ENCODE results near the gene KATNIP.
A peak's percentile ranks its signal among the peaks of the same experiment; 100 is the strongest.

KATNIP gene

DNA sequence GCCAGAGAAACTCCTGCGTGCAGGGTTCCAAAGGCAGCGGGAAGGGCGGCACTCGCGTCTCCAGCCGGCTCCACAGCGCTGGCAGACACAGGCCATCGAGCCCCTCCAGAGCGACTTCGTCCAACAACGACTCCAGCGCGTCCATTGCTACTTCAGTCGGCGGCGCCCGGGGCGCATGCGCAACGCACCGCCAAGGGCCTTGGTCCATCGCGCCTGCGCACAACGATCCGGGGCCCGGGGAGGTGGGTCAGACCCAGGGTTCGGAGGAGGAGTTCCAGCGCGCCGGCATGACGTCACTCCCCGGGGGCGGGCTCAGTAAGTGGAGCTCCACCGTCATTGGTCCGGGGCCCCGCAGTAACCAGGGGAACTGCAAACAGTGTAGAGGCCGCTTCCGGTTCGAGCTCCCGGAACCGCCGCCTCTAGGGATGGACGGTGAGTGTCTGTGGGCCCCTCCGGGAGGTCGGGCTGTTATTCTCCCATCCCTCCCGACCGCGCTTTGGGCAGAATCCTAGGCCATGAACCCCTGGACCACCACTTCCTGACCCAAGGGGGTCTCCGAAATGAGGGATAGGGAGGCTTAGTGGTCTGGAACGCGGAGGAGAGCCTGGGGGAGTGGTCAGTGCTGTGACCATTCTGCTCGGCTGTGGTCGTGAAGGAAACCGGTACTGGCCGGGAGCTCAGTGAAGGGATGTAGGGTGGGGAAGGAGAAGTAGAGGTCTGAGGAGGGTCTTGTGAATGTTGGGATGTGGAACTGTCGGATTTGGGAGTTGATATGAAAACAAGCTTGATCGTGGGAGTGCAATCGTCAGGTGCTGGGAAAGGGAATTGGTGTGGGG lies at the start of gene KATNIP, which contains the start of gene GTF3C1:
Gene KATNIP (plus strand): TSS at position 399 of the 836 bp plus-strand sequence. CDS start 27 bp downstream, at position 426.
Gene GTF3C1 (minus strand): TSS at position 168 of the 836 bp plus-strand sequence. CDS start 23 bp downstream, at position 145.
- DNase-seq: peak; percentile 93 to 94

DNA sequence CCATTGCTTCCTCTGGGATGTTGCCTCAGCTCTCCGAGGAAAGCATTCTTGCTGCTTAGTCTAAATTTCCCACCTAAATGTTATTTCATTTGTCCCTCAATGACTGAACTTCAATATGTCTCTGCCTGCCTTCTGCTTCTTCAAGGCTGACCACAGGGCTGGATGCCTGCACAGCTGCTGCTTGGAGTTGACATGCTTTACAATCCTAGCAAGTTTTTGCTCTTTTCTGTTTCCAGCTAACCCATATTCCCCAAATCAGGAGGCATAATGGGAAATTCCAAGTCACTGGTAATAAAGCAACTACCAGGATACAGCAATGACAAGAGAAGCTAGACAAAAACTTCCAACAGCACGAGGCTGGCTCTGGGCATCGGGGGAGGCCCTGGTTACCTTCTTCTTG lies 49.1 kb upstream of the KATNIP start:
- no peak for DNase-seq

DNA sequence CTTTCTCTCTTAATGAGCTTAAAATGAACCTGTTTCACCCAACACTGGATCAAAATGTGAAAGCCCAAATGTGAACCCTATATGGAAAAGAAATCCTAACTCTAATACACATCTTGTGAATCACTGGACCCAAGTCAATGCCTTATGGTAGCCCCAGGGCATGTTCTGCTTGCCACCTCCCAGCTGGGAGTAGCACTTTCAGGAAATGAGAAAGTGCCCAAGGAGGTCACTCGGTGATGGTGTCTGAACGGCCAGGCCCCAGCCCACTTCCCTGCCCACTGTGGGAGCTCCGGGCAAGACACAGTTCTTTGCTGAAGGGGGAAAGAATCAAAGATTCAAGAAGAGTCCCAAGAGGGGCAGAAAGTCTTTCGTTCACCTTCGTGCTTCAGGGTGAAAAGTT lies 46.3 kb upstream of the KATNIP start:
- no peak for DNase-seq

DNA sequence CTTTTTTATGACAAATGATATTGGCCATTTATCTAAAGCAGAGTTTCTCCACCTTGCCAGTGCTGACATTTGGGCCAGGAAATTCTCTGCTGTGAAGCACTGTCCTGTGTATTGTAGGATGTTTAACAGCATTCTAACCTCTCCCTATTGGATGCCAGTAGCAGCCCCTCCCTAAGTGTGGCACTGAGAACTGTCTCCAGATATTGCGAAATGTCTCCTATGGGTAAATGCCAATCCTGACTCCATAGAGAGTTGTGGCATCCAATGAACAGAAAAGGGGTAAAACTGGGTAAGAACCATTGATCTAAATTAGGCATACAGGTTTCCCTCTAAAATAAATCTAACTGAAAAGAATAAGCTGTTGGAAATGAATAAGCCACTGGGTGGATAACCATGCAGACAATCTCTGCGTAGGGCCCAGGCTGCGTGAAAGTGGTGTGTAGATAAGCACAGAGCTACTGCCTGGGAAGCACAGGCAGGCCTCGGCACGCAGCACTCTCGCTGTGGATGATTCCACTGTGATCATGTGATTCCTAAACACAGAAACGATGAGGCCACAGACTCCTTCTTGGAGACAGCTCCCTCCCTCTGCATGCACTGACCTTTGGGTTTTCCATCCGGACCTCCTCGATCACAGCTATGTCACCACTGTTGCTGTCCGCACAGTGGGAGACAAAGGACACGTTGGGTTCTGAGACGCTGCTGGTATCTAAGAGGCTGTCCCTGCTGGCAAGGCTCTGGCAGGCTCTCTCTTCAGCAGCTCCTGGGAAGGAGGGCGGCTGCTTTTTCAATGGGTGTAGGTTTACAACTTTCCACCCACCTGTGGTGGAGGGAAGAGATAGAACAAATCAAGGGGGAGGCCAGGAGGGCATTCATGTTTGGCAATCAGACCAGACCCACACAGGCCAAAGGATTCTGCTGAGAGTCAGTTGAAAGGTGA lies 44.4 kb upstream of the KATNIP start:
- DNase-seq: no peak

DNA sequence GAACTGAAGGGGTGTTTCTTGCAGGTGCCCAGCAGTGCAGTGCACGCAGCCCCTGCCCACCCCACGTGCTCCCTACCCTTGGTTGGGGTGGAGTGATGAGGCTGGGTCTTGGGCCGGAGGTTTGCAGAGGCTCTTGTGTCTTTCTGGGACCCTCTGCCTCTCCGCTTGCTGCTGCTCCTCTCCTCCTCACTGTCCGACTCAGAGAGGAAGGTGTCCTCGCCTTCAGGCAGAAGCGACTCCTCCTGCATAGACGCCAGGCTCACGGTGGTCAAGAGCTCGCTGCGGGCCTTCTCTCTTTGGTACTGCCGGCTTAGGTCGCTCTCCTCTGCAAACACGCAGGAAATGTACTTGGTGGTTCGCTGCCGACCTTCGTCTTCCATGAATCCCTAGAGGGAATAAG lies 43.2 kb upstream of the KATNIP start:
- no peak for DNase-seq

DNA sequence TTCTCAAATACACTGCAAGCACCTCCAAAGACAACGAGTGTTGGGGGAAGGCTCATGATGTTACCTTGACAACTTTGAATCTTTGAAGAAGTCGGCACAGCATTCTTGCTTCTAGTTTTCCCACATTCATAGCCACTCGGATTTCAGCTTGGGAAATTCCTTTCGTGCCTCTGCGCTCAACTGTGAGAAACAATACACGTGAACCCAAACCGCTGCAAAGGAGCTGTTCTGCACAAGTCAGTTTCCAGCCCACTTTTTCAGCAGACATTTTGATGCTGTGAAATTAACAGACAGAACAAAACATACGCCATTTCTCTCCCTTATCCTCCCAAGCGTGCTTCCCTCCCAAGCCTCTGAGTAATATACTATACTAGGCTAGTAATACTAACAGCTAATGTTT lies 41.5 kb upstream of the KATNIP start:
- DNase-seq: no peak

DNA sequence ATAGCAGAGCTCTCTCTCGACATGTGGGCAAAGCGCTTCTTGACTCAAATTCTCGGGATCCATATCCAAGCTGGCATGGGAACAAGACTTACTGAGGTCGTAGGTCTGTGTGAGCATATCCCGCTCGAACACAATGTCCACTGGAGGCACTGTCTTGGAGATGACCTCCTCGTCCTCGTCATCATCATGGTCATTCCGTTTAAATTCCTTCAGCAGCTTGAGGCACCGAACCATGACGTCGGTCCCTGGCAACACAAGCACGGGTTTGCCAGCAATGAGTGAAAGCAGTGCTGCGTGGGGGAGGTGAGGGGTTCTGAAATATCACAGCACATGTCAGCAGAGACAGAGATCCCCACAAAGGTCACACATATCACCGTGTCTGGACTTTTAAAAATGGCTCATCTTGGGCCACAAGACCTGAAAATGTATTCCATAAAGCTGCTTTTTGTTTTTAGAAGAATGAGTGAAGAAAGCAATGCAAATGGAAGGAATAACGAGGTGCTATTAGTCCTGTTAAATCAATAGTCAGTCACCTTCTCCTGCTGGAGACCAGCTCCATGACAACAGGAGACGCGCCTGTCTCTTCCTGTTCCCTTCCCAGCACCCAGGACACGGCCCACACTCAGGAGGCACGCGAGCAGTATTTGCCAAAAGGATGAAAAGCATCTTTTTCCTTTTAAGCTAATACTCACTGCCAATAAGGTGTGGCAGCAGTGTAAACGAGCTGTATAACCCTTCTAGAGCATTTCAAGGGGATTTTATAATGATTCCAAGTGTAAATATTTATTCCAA lies 38.1 kb upstream of the KATNIP start:
- DNase-seq: no peak

DNA sequence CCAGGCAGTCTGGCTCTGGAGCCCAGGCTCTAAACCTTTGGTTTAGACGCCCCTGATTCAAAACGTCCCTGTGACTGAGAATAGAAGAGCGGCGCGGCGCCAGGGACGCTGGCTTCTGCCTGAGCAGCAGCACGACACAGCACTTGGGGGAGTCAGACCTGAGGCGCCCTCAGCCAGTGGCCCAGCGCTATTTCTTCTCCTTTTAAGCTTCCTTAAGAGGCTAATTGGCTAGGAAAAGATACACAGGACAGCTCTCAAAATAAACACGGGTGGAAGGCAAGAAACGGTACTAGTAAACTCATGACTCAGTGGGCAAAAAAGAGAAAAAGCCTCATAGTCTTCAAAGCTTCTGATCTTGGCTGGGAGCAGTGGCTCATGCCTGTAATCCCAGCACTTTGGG lies 35.1 kb upstream of the KATNIP start:
- no peak for DNase-seq

DNA sequence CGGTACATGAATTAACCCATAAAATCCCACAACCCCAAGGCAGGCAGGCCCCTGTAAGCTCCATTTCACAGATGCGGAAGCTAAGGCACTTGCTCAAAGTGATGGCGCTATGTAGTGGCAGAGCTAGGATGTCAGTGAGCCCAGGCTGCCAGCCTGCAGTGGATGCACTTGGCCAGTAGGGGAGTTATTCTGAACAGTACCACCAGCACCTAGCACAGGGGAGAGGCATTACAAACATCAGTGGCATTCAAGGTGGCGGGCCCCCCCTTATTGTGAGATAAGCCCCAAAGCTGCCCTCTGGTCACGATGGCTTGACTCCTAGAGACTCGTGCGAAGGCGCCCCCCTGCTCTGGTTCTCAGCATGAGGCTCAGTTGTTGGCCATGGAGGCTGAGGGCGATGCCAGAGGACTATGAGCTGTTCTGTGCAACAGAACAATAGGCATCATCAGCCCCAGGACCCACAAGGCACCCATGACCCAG lies 34.0 kb upstream of the KATNIP start:
- peak in 1 of 2 experiments; percentile 2 for DNase-seq

DNA sequence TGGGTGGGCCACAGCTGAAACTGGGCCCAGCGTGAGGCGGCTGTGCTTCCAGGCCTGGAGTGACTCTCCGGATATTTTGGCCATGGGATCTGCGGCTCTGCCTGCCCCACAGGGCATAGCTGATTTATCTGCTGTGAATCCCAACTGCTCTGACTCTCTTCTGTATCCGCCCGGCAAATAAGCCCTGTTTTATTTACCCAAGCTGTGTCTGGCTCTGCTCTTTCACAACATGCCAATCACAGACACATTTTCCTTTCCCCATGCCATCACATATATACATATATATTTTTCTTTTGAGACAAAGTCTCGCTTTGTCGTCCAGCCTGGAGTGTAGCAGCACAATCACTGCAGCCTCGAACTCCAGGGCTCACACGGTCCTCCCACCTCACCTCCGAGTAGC lies 33.6 kb upstream of the KATNIP start:
- DNase-seq: no peak

DNA sequence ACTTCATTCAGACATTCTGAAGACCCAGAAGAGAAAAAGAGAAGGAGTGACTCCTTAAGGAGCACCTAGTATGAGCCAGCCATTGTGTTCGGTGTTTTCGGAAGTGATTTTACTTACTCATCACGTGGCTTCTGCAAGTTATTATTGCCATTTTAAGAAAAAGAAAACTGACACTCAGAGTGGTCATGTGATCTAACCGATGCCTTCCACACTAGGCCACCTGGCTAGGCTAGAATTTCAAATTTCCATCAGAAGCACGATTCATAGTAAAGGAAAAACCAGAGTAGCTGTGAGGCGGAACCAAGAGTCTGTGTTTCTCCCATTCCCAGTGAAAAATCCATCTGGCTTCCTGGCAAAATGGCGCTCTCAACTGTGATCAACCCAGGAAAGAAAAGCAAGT lies 32.3 kb upstream of the KATNIP start:
- DNase-seq: no peak

DNA sequence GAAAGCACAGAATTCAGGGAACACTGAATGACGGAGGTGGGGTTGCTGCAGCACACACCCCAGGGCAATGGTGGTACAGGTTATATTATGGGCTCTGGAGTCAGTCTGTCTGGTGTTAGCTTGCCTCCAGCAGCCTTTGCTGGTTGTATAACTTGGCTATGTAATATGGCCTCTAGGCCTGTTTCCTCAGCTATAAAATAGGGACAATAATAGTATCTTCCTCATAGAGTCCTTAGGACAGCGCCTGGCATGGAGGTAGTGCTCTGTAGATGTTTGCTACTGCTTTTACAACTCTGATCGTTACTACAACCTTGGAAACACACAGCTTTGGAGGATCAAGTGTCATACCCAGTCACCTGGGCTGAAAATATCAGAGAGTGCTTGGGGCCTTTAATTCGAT lies 31.7 kb upstream of the KATNIP start:
- DNase-seq: no peak

DNA sequence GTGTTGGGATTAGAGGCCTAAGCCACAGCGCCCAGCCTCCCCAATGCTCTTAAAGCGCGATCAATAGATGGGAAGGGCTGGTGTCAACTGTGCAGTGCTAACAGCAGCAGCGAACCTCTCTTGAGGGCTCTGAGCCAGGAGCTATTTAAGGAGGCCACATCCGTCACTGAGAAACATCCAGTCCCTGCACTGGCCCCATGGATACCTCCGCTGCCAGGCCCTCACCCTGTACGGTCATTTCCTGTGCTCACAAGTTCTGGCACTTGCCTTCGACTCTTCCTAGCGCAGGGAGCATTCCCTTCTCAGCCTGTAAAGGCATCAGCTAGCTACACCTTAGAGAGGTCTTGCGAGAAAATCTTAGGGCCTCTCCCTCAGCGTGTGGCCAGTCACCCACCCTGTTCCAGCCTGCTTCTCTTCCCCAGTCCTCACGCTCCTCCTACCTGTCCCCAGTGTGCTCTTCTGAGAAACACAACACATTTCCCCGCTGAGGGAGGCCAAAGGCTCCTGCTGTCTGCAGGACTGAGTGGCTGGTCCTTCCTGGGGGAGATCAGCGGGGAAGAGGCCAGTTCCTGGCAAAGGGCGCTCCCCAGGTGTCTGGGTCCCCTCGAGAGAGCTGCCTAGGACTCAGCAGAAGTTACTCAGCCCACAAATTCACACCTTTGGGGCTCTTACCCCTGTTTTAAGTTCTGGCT lies 28.8 kb upstream of the KATNIP start:
- no peak for DNase-seq

DNA sequence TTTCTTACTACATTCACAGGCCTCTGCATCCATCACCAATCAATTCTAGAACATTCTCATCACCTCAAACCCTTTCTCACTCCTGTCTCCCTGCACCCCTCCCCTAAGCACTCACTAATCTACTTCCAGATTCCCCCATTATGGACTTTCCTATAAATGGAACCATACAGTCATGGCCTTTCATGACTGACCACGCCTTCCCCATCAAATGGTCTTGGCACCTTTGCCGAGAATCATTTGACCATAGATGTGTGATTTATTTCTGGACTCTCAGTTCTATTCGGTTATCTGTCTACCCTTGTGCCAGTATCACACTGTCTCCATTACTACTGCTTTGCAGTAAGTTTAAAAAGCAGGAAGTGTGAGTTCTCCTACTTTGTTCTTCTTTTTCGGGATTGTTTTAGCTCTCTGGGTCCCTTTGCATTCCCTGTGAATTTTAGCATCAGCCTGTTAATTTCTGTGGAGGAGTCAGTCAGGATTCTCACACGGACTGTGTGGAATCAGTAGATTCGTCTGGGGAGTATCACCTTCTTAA lies 27.7 kb upstream of the KATNIP start:
- DNase-seq: no peak

DNA sequence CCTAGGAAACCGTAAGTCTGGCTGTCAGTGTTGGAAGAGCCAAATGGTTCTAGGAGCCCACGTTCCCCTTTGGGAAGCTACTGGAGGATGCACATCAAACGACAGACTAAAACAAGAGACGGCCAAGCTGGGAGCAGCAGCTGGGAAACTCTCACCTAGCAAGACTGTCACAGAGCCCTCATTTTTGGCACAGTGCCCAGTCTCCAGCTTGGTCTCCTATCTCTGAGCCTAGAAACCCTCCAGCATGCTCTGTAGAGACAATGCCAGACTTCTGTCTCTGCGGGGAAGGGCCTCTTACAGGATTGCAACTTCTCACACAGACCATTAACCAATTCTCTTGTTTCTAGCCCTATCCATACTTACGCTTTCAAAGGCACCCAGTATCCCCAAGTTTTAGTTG lies 23.8 kb upstream of the KATNIP start:
- DNase-seq: no peak

DNA sequence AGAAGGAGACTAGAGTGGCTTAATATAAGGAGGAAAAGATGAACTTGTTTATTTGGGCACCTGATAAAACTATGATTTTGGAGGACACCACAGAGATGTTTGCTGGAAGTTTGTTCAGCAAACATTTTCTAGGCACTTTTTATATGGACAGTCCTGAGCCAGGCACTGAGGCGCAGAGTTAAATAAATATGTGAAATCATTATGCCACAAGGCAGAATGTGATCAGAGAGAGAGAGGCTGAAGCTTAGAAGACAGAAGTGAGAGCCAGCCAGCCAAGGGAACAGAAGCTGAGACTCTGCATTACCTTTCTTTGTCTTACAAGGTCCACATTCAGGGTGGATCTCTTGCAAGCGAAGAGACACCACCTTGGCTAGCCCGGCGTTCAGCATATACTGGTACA lies 21.6 kb upstream of the KATNIP start:
- DNase-seq: no peak

DNA sequence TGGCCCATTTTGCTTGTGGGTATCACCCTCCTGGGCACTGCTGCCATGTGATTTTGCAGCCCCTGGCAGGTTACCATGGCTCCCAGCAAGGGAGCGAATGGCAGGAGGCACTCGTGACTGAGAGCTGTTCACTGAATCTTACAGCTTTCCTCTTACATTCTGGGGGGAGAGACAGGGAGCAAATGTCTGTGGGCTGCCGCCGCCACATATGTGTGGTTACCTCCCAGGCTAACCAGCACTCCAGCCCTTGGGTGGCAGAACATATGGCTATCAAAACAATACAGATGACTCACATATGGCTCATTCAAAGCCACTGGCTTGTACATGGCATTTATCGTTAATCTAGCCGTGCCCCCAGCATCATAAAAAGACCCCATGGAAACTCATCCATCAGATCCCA lies 20.0 kb upstream of the KATNIP start:
- DNase-seq: no peak

DNA sequence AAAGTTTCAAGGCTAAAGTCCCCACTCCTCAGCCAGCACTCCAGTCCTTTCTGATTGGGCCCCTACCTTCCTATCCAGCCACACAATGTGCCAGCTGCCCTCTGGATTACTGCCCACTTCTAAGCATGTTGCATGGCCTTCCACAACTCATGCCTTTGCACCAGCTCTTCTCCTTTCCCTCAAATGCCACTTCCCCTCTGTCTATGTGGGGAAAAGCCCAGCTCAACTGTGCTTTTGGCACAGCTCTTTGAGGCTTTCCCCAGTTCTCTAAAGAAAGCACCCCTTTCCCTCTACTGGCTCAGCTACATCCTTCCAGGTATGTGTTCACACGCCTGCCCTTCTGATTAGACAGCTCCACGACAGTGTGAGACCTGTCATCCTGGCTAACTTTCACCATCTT lies 18.8 kb upstream of the KATNIP start:
- DNase-seq: peak in 1 of 2 experiments; percentile 10

DNA sequence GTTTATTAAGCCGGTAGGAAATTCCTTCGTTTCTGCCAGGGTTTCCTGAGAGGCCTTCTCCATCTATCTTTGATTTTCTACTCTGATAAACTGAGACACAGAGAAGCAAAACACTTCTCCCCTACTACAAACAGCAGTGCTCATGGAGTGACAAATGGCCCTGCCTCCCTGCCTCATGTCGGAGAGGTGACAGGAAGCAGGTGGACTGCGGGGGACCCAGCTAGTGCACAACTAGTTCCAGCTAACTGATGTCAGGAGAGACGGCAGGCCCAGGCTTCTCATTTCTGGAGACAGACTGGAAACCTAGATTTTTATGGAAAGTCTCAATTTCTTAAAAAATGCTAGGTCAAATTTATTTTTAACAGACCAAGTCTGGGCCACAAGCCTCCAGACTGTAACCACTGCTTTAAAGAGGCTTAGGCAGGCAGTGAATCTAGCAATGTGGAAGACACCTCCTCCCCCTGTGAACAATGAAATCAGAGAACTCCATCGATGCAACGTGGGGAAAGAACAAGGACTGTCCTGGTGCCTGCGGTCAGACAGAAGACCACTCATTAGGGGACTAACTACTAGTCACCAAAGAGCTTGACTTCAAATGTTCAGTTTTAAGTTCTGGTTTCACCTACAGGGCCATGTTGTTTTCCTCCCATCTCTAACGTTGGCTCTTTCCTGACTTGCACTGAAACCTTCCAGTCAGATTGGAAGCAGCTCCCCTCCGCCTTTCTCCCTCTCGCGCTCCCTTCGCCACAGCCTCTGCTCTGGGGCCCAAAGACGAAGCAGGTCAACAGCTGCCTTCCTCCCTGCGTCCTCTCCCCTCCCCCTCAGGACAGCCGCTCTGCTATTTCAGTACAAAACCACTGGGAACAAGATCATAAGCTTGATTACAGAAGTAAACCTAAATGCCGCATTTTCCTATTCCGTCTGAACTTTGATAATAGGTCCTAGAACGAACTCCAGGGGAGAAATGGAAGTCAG lies 17.8 kb upstream of the KATNIP start:
- no peak for DNase-seq

DNA sequence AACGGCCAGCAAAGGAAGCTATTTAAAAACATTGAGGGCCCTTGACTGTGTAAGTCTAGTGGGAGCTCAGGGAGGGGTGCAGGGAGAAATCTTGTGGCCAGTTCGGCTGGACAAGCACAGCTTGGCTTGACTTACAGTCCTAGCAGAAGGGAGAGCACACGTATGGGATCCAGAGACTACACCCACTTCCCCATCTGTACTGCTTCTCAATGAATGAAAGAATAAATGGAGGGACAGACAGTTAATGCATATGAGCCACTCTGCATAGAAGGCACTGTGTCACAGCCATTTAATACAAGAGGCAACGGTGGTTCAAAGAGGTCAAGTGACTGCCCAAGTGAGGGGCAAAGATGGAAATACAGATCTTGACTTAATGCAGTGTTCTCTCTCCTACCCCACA lies 15.7 kb upstream of the KATNIP start:
- no peak for DNase-seq

DNA sequence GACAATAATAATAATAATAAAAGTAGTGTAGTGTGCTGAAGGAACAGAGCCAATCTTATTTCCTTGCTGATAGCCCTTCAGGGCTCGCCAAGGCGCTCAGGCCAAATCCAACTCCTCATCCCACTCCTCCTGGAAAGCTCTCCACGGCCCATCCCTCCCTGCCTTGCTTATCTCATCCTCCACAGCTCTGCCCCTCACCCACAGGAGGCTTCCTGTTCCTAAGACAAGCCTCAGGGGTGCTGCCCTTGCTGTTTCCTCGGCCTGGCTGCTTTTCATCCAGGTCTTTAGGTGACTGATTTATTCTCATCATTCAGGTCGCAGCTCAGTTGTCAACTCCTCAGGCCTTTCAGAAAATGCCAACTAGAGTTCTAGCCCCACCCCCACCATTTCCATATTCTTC lies 11.4 kb upstream of the KATNIP start:
- no peak for DNase-seq

Data from AML-193 (cell line).